Activated naive CD4-positive, alpha-beta T cell treated with anti-CD3 and anti-CD28 coated beads, Interleukin-2, amount 10 ng/mL, durations not matched to agents 7 days and 5 days (primary cell): Measurements from ENCODE around the gene ABCA7.

ENCODE experiments used
- CTCF ChIA-PET: fragments of 350-600 bp; sonication (Branson Sonifier 250); formaldehyde crosslinking; loops from one replicate; lab custom pipeline; 2021; ENCODE audit warnings: antibody characterized with exemption; lab: Charles Lee
- DNase-seq: peaks from one replicate; pipeline ENCODE4 v3.0.0-alpha.2; 2020
- H3K27ac Mint-ChIP-seq: one replicate; pipeline ENCODE4 v1.8.0; 2021; ENCODE audit warnings: mild to moderate bottlenecking, moderate library complexity, mixed read lengths
- H3K27me3 Mint-ChIP-seq: one replicate; pipeline ENCODE4 v1.8.0; 2021; ENCODE audit warnings: mild to moderate bottlenecking, mixed read lengths
- H3K36me3 Mint-ChIP-seq: one replicate; pipeline ENCODE4 v1.8.0; 2021; ENCODE audit warnings: mixed read lengths
- H3K4me1 Mint-ChIP-seq: one replicate; pipeline ENCODE4 v1.8.0; 2021; ENCODE audit warnings: mixed read lengths
- H3K4me3 Mint-ChIP-seq: one replicate; pipeline ENCODE4 v1.8.0; 2021; ENCODE audit warnings: mild to moderate bottlenecking, moderate library complexity, mixed read lengths
- H3K9me3 Mint-ChIP-seq: one replicate; pipeline ENCODE4 v1.8.0; 2021; ENCODE audit warnings: mixed read lengths

ABCA7 gene

GRCh38 chr19:1007399-1008251 lies 32.3 kb upstream of the ABCA7 start:
- DNase-seq = no peak
- Mint-ChIP-seq H3K27me3 (peaks cover 15% of the 10 kb centered on the region), H3K27ac (no peak overlapping the region), H3K9me3 (no peaks in the 10 kb centered on the region), H3K4me3 (no peak overlapping the region), H3K4me1 (no peaks in the 10 kb centered on the region), H3K36me3 (peaks cover 8% of the 10 kb centered on the region)
- CTCF ChIA-PET = interaction anchor here (0.6 kb wide), 1 partner anchor 193 kb away, joined by 3 read pairs; no protein-coding TSS in a partner anchor

GRCh38 chr19:1008268-1009040 lies 31.5 kb upstream of the ABCA7 start:
- Mint-ChIP-seq H3K27me3 (peaks cover 12% of the 10 kb centered on the region), H3K4me3 (no peak overlapping the region), H3K27ac (no peak overlapping the region), H3K9me3 (no peaks in the 10 kb centered on the region), H3K4me1 (no peaks in the 10 kb centered on the region), H3K36me3 (peaks cover 8% of the 10 kb centered on the region)
- CTCF ChIA-PET = no interaction called here
- no peak for DNase-seq

DNA sequence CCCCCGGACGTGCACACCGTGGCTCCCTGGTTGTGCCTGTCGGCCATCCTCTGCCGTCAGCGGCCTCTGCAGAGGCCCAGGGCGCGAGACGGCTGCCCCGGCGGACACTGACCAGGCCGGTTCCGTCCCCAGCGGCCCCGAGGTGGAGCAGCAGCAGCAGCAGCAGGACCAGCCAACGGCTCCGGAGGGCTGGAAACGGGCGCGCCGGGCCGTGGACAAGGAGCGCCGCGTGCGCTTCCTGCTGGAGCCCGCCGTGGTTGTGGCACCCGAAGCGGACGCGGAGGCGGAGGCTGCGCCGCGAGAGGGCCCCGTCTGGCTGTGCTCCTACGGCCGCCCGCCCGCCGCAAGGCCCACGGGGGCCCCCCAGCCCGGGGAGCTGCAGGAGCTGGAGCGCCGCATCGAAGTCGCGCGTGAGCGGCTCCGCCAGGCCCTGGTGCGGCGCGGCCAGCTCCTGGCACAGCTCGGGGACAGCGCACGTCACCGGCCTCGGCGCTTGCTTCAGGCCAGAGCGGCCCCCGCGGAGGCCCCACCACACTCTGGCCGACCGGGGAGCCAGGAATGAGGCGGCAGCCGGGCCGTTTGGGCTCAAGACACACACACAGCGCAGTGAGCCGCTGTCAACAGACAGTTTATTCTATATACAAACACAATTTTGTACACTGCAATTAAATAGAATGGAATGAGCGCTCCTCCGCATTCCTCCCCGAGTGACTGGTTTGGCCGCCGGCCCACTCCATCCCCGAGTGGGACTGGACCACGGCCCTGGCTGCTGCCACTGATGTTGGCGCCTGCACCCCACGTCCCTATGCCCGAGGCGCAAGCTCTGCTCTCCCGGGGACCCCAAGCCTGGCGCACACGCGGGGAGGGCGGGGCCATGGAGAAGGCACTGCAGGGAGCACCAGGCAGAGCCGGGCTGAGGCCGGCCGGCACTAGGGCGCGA lies 30.6 kb upstream of the ABCA7 start:
- DNase-seq = no peak
- H3K4me3 Mint-ChIP-seq = no peak overlapping the region
- CTCF ChIA-PET = no interaction called here
- H3K27me3 Mint-ChIP-seq = peaks cover 5% of the 10 kb centered on the region
- H3K27ac Mint-ChIP-seq = no peak overlapping the region
- H3K9me3 Mint-ChIP-seq = no peaks in the 10 kb centered on the region
- peaks cover 2% of the 10 kb centered on the region for H3K4me1 Mint-ChIP-seq
- peaks cover 10% of the 10 kb centered on the region for H3K36me3 Mint-ChIP-seq

DNA sequence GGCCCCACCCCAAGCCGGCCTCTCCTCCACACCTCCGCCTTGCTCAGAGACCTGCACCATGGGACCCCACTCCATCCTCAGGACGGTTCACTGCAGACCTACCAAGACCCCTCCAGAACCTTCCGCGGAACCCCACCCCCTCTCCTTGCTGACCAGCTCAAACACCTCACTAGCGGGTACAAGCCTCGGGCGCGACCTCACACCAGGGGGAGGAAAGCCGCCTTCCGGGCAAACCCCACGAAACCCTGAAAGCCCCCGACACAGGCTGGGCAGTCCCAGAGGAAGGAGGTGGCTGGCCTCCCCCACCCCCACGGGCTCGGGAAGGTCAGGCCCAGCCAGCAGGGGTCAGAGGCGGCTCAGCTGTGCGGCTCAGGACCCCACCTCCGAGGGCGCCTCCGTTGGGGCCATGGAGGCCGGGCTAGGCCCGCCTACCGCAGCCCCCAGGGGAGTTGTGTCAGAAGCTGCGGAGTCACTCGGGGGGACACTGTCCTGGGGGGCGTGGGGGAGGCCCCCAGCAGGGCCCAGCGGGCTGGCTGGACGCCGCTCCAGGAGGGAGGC lies 29.8 kb upstream of the ABCA7 start:
- CTCF ChIA-PET = no interaction called here

DNA sequence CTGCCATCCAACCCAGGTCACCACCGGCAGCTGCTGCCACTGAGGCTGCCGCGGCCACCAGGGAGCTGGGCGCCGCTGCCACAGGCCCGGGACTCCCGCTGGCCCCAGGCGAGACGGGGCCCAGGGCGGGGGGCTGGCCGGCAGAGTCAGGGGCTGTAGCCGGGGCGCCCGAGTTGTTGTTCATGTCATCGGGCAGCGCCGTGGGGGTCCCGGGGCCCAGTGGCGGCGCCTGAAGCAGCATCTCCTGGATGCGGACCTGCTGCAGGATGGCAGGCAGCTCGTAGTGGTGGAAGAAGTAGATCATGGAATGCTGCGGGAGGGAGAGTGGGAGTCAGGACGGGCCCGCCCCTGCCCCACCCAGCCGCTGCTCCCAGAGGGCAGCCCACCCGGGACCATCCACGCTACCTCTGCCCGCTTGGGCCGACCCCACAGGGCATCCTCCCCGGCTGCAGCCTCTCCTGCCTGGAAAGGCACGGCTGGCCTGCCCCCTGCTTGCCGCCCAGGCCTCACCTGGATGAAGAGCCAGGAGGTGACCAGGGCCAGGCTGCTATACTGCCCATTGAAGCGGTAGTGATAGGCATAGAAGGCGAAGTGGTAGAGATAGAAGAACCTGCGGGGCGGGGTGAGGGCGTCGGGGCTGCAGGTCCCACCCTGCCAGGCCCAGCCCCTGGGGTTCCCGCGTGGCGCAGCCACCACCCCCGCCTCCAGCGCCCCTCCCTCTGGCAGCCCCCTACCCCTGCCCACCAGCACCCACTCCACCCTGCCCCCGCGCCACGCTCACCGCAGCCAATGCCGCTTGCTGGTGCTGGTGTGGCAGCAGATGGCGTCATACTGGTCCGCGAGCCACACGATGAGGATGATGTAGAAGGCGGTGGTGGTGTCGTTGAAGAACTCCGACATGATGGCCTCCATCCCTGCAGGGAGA lies 29.1 kb upstream of the ABCA7 start:
- Mint-ChIP-seq H3K27ac (no peak overlapping the region), H3K4me1 (peaks cover 2% of the 10 kb centered on the region), H3K27me3 (no peaks in the 10 kb centered on the region), H3K9me3 (no peaks in the 10 kb centered on the region), H3K4me3 (no peak overlapping the region), H3K36me3 (peaks cover 9% of the 10 kb centered on the region)
- DNase-seq = no peak
- CTCF ChIA-PET = no interaction called here

More for the DNA sequence above, 29.8 kb upstream of the ABCA7 start:
- H3K27ac Mint-ChIP-seq = no peak overlapping the region
- no peak for DNase-seq
- H3K4me3 Mint-ChIP-seq = no peak overlapping the region
- peaks cover 2% of the 10 kb centered on the region for H3K4me1 Mint-ChIP-seq
- no peaks in the 10 kb centered on the region for H3K9me3 Mint-ChIP-seq
- peaks cover 3% of the 10 kb centered on the region for H3K27me3 Mint-ChIP-seq
- peaks cover 10% of the 10 kb centered on the region for H3K36me3 Mint-ChIP-seq

DNA sequence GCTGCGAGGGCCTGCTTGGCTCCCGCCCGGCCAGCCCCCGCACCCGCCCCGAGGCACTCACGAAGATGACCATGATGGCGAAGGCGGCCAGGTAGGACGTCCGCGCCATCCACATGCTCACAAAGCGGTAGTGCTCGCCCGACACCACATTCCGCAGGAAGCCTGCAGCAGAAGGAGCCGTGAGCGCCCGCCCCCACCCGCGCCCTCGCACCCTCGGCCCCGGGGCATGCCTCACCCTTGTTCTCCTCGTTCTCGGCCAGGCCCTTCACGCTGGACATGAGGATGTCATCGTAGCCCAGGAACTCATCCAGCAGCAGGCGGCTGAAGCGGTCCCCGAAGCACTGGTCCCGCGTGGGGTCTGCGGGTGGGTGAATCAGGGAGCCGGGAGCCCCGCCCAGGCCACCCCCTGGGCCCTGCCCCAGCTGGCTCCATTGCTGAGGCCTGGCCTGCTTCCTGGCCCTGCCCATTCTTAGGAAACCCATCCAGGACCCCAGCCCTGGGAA lies 28.0 kb upstream of the ABCA7 start:
- no peak overlapping the region for H3K27ac Mint-ChIP-seq
- H3K4me3 Mint-ChIP-seq = no peak overlapping the region
- peaks cover 6% of the 10 kb centered on the region for H3K4me1 Mint-ChIP-seq
- no peak for DNase-seq
- CTCF ChIA-PET = no interaction called here
- no peaks in the 10 kb centered on the region for H3K9me3 Mint-ChIP-seq
- H3K36me3 Mint-ChIP-seq = peaks cover 10% of the 10 kb centered on the region
- H3K27me3 Mint-ChIP-seq = no peaks in the 10 kb centered on the region

- no peak overlapping the region for H3K27ac Mint-ChIP-seq
- no peaks in the 10 kb centered on the region for H3K9me3 Mint-ChIP-seq
- no peak overlapping the region for H3K4me3 Mint-ChIP-seq
- H3K4me1 Mint-ChIP-seq = peaks cover 11% of the 10 kb centered on the region
- CTCF ChIA-PET = no interaction called here
- no peaks in the 10 kb centered on the region for H3K27me3 Mint-ChIP-seq
- peaks cover 12% of the 10 kb centered on the region for H3K36me3 Mint-ChIP-seq
- DNase-seq = no peak
These were observed 27.6 kb upstream of the ABCA7 start for GRCh38 chr19:1012334-1012733.

- Mint-ChIP-seq H3K4me1 (peaks cover 18% of the 10 kb centered on the region), H3K4me3 (no peak overlapping the region), H3K9me3 (no peaks in the 10 kb centered on the region), H3K27me3 (no peaks in the 10 kb centered on the region), H3K27ac (no peak overlapping the region), H3K36me3 (peaks cover 13% of the 10 kb centered on the region)
- no peak for DNase-seq
- CTCF ChIA-PET = no interaction called here
These were observed 26.7 kb upstream of the ABCA7 start for GRCh38 chr19:1013218-1013617.

DNA sequence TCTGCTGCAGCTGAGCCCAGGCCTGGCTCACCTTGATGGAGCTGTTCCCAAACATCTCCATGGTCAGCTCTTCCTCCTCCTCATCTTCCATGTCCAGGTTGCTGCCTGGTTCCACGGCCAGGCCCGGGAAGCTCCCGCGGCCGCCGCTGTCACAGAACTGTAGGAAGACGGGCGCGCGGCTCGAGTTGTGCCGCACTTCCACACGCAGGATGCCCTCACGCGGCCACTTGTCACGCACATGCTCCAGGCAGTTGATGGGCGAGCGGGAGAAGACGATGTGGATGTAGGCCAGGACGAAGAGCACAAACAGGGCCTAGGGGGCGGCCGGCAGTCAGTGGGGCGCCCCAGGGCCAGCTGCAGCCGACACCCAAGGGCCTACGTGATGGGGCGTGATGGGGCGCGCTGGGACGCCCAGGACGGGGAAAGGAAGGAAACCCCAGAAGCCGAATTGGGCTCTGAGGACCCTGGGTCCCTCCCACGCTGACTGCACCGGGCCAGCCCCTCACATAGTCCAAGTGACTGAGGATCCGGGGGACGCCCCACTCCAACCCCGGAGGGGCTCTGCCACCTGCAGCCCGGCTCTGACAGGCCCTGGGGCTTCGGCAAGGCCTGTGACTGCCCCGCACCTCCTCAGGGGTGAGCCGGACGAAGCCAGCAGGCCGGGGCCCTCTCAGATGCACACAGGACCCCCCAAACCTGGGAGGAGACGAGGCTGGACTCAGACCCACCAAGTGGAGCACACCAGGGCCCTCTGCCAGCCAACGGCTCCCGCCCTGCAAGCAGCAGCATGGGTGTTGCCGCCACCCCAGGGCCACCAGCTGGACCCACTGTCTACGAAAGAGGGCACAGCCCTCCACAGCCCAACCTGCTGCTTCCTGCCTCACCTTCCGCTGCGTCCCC lies 25.5 kb upstream of the ABCA7 start:
- DNase-seq = no peak
- no peaks in the 10 kb centered on the region for H3K27me3 Mint-ChIP-seq
- peaks cover 29% of the 10 kb centered on the region for H3K4me1 Mint-ChIP-seq
- CTCF ChIA-PET = interaction anchor here (0.5 kb wide), 1 partner anchor 158 kb away, joined by 3 read pairs; no protein-coding TSS in a partner anchor
- H3K36me3 Mint-ChIP-seq = peaks cover 11% of the 10 kb centered on the region
- H3K27ac Mint-ChIP-seq = no peak overlapping the region
- no peaks in the 10 kb centered on the region for H3K9me3 Mint-ChIP-seq
- H3K4me3 Mint-ChIP-seq = no peak overlapping the region

DNA sequence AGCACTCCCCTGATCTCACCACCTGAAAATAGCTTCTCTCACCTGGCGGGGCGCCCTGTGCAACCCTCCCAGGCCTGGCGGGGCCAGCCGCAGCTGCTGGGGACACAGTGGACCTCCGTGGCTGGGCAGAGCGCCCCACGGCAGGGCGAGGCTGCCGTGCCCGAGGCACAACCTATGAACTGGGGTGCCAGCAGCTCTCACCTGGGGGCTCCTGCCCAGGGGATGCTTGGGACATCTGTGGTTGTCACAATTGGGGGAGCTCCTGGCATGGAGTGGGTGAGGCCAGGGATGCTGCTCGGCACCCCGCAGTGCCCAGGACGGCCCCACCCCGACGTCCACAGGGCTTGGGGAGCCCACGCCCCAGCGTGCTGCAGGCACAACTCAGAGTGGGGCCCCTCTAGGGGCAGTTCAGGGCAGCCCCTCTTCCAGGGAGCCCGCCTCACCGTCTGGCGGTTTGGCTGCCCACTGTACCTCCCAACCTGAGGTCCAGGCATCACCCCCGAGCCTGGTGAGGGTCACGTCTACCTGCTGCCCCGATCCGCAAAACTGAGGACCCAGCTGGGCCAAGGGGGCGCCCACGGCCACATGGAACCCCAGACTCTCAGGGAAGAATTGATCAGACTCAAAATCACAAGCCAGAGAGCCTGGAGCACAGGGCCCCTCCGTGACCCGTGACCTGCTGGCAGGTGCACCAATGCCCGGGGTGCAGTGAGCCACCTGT lies 24.7 kb upstream of the ABCA7 start:
- no peak overlapping the region for H3K4me3 Mint-ChIP-seq
- H3K36me3 Mint-ChIP-seq = peaks cover 16% of the 10 kb centered on the region
- H3K27me3 Mint-ChIP-seq = no peaks in the 10 kb centered on the region
- H3K9me3 Mint-ChIP-seq = no peaks in the 10 kb centered on the region
- CTCF ChIA-PET = interaction anchor here (0.6 kb wide), 1 partner anchor 723 kb away, joined by 3 read pairs; no protein-coding TSS in a partner anchor
- peaks cover 29% of the 10 kb centered on the region for H3K4me1 Mint-ChIP-seq
- no peak overlapping the region for H3K27ac Mint-ChIP-seq
- no peak for DNase-seq

DNA sequence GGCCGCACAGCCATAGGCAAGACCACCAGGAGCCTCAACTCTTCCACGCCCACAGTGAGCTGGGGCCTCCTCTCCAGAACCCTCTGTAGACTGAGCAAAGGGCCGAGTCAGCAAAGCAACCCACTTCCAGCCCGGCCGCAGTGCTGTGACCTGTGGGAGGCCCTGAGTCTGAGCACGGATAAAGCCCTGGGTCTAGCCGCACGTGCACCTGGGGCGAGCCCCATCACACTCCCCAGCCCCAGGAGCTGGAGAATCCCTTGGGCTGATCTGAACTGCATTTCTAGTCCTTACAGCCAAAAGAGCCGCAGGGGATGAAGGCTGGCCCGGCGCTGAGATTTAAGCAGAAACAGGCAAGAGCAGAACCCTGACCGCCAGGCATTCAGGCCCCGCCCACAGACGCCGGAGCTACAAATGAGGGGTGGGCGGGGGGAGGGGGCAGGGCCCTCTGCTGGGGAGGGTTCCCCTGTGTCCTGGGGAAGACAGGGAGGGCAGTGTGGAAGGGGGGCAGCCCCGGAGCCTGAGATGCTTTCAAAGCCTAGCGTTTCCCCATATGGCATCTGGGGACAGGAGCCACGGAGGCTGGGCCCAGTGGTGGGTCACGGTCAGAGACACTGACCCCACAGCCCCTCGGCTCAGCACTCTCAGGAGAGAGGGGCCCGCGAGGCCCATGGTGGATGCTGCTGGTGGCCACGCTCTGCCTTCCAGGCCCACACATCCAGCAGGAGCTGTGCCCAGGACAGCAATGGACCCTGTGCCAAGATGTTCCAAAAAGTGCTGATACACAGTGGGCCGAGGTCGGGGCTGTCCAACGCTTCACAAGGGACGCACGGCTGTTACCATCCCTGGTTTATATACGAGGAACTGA lies 23.9 kb upstream of the ABCA7 start:
- CTCF ChIA-PET = interaction anchor here (0.6 kb wide), 1 partner anchor 722 kb away, joined by 3 read pairs; no protein-coding TSS in a partner anchor
- Mint-ChIP-seq H3K27ac (no peak overlapping the region), H3K36me3 (peaks cover 17% of the 10 kb centered on the region), H3K9me3 (no peaks in the 10 kb centered on the region), H3K4me1 (peaks cover 29% of the 10 kb centered on the region), H3K4me3 (no peak overlapping the region), H3K27me3 (peaks cover 3% of the 10 kb centered on the region)
- no peak for DNase-seq
